HEK293 (cell line): ENCODE data around the gene ERVK3-1.

ENCODE experiments used
- CTCF ChIA-PET: fragments of 350-600 bp; formaldehyde crosslinking; extraction: SDS; loops from one replicate; lab custom pipeline; 2021; ENCODE audit warnings: antibody characterized with exemption; lab: Yijun Ruan, JAX
- POLR2A ChIA-PET: fragments of 300-600 bp; formaldehyde crosslinking; extraction: SDS; loops from one replicate; lab custom pipeline; 2020; ENCODE audit warnings: antibody characterized with exemption, inconsistent platforms; lab: Yijun Ruan, JAX
- H3K27ac ChIP-seq: fragments of 200-500 bp; sonication (Bioruptor generic); 2 replicates; pipeline ENCODE4 v1.5.1; 2014; ENCODE audit warnings: low read depth, low read length, control low read depth, inconsistent platforms; ENCODE audit errors: extremely low read depth
- H3K36me3 ChIP-seq, 2 experiments: fragments of 200-500 bp in 1 of 2; sonication (Bioruptor generic) in 1 of 2; 1 replicate in 1 of 2; 2 replicates in 1 of 2; pipeline ENCODE4 v1.5.1; 2014 to 2017; ENCODE audit warnings: inconsistent platforms in 2 of 2, low read length in 2 of 2; ENCODE audit not compliant: control insufficient read depth in 2 of 2, insufficient read depth in 1 of 2
- H3K4me1 ChIP-seq: fragments of 200-500 bp; sonication (Bioruptor generic); 2 replicates; pipeline ENCODE4 v1.5.1; 2014; ENCODE audit warnings: mild to moderate bottlenecking, low read length, inconsistent platforms; ENCODE audit not compliant: control insufficient read depth, insufficient read depth
- H3K4me3 ChIP-seq: 2 replicates; pipeline ENCODE4 v1.5.1; 2011; ENCODE audit warnings: low read depth, mild to moderate bottlenecking, control low read depth, low read length, moderate library complexity
- H3K9me3 ChIP-seq: fragments of 200-500 bp; sonication (Bioruptor generic); 2 replicates; pipeline ENCODE4 v1.5.1; 2014; ENCODE audit warnings: low read depth, low read length, inconsistent platforms; ENCODE audit not compliant: control insufficient read depth, insufficient read depth
- OSR2 ChIP-seq: fragments of 450-650 bp; formaldehyde crosslinking; IDR thresholded peaks from 2 replicates; pipeline ENCODE4 v1.5.1; 2016; ENCODE audit warnings: missing biosample characterization, missing genetic modification characterization
- PBX3 ChIP-seq: sonication (generic); formaldehyde crosslinking; IDR thresholded peaks from 2 replicates; pipeline ENCODE4 v1.8.1; 2022; ENCODE audit warnings: mild to moderate bottlenecking, moderate library complexity, missing genetic modification reagents
- ZBTB1 ChIP-seq: fragments of 450-650 bp; formaldehyde crosslinking; IDR thresholded peaks from 2 replicates; pipeline ENCODE4 v1.5.1; 2016; ENCODE audit warnings: missing biosample characterization, missing genetic modification characterization
- ZBTB21 ChIP-seq: fragments of 450-650 bp; formaldehyde crosslinking; IDR thresholded peaks from 2 replicates; pipeline ENCODE4 v1.5.1; 2017; ENCODE audit warnings: missing biosample characterization, missing genetic modification characterization
- ZBTB8A ChIP-seq: fragments of 450-650 bp; formaldehyde crosslinking; IDR thresholded peaks from 2 replicates; pipeline ENCODE4 v1.5.1; 2016; ENCODE audit warnings: missing biosample characterization, missing genetic modification characterization
- ZEB2 ChIP-seq: fragments of 450-650 bp; formaldehyde crosslinking; IDR thresholded peaks from 2 replicates; pipeline ENCODE4 v1.5.1; 2016; ENCODE audit warnings: missing biosample characterization, missing genetic modification characterization
- ZNF114 ChIP-seq: fragments of 450-650 bp; formaldehyde crosslinking; IDR thresholded peaks from 2 replicates; pipeline ENCODE4 v1.5.0; 2017; ENCODE audit warnings: missing biosample characterization, missing genetic modification characterization
- ZNF19 ChIP-seq: fragments of 450-650 bp; formaldehyde crosslinking; IDR thresholded peaks from 2 replicates; pipeline ENCODE4; 2016; ENCODE audit warnings: missing biosample characterization, missing genetic modification characterization, low read depth
- ZNF211 ChIP-seq: fragments of 450-650 bp; formaldehyde crosslinking; IDR thresholded peaks from 2 replicates; pipeline ENCODE4 v1.5.1; 2016; ENCODE audit warnings: low read depth, missing biosample characterization, missing genetic modification characterization
- ZNF214 ChIP-seq: fragments of 450-650 bp; formaldehyde crosslinking; IDR thresholded peaks from 2 replicates; pipeline ENCODE4 v1.5.1; 2017; ENCODE audit warnings: missing biosample characterization, mild to moderate bottlenecking, missing genetic modification characterization, borderline replicate concordance
- ZNF221 ChIP-seq: fragments of 450-650 bp; formaldehyde crosslinking; IDR thresholded peaks from 2 replicates; pipeline ENCODE4 v1.5.1; 2017; ENCODE audit warnings: missing biosample characterization, missing genetic modification characterization, borderline replicate concordance
- ZNF341 ChIP-seq: fragments of 450-650 bp; formaldehyde crosslinking; IDR thresholded peaks from 2 replicates; pipeline ENCODE4; 2016; ENCODE audit warnings: low read depth, missing biosample characterization, missing genetic modification characterization
- ZNF391 ChIP-seq: fragments of 450-650 bp; formaldehyde crosslinking; IDR thresholded peaks from 2 replicates; pipeline ENCODE4 v1.5.1; 2016; ENCODE audit warnings: low read depth, missing biosample characterization, missing genetic modification characterization, borderline replicate concordance
- ZNF398 ChIP-seq: fragments of 450-650 bp; formaldehyde crosslinking; IDR thresholded peaks from 2 replicates; pipeline ENCODE4 v1.5.1; 2017; ENCODE audit warnings: missing biosample characterization, missing genetic modification characterization
- ZNF426 ChIP-seq: fragments of 450-650 bp; formaldehyde crosslinking; IDR thresholded peaks from 2 replicates; pipeline ENCODE4 v1.5.1; 2017; ENCODE audit warnings: missing biosample characterization, missing genetic modification characterization, mild to moderate bottlenecking, inconsistent platforms, moderate library complexity
- ZNF544 ChIP-seq: fragments of 450-650 bp; formaldehyde crosslinking; IDR thresholded peaks from 2 replicates; pipeline ENCODE4 v1.5.0; 2017; ENCODE audit warnings: missing biosample characterization, missing genetic modification characterization
- ZNF585B ChIP-seq: fragments of 450-650 bp; formaldehyde crosslinking; IDR thresholded peaks from 2 replicates; pipeline ENCODE4 v1.5.1; 2016; ENCODE audit warnings: missing biosample characterization, missing genetic modification characterization
- ZNF645 ChIP-seq: fragments of 450-650 bp; formaldehyde crosslinking; IDR thresholded peaks from 2 replicates; pipeline ENCODE4; 2016; ENCODE audit warnings: missing biosample characterization, missing genetic modification characterization
- ZNF791 ChIP-seq: fragments of 450-650 bp; formaldehyde crosslinking; IDR thresholded peaks from 2 replicates; pipeline ENCODE4 v1.5.1; 2016; ENCODE audit warnings: missing biosample characterization, missing genetic modification characterization
- ZNF830 ChIP-seq: fragments of 450-650 bp; IDR thresholded peaks from 2 replicates; pipeline ENCODE4 v1.5.0; 2018; ENCODE audit warnings: missing biosample characterization, missing genetic modification characterization, low read depth, mild to moderate bottlenecking, moderate library complexity
- TF ChIP-seq, protein P1 (sequence below): fragments of 450-650 bp; IDR thresholded peaks from 2 replicates; pipeline ENCODE4 v1.5.1; 2018; ENCODE audit warnings: missing biosample characterization, missing genetic modification characterization
- TF ChIP-seq, protein P2 (sequence below): fragments of 450-650 bp; formaldehyde crosslinking; IDR thresholded peaks from 2 replicates; pipeline ENCODE4 v1.5.1; 2016; ENCODE audit warnings: missing biosample characterization, missing genetic modification characterization
- TF ChIP-seq, protein P3 (sequence below): fragments of 450-650 bp; formaldehyde crosslinking; IDR thresholded peaks from 2 replicates; pipeline ENCODE4 v1.5.1; 2016; ENCODE audit warnings: missing biosample characterization, missing genetic modification characterization

The ERVK3-1 gene

GRCh38 chr19:58351558-58351878, 46.3 kb downstream of the ERVK3-1 start (continued):
- TF ChIP-seq, protein P1, sequence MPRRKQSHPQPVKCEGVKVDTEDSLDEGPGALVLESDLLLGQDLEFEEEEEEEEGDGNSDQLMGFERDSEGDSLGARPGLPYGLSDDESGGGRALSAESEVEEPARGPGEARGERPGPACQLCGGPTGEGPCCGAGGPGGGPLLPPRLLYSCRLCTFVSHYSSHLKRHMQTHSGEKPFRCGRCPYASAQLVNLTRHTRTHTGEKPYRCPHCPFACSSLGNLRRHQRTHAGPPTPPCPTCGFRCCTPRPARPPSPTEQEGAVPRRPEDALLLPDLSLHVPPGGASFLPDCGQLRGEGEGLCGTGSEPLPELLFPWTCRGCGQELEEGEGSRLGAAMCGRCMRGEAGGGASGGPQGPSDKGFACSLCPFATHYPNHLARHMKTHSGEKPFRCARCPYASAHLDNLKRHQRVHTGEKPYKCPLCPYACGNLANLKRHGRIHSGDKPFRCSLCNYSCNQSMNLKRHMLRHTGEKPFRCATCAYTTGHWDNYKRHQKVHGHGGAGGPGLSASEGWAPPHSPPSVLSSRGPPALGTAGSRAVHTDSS = no peak
- TF ChIP-seq ZNF398 (tag by site-specific recombination) = no peak
- TF ChIP-seq ZNF391 (tag by site-specific recombination) = no peak
- TF ChIP-seq ZNF585B (tag by site-specific recombination) = no peak
- TF ChIP-seq ZNF214 (tag by site-specific recombination) = no peak
- TF ChIP-seq ZBTB1 (tag by site-specific recombination) = no peak
- no peak for TF ChIP-seq ZNF114 (tag by site-specific recombination)
- no peak for TF ChIP-seq ZNF221 (tag by site-specific recombination)

DNA sequence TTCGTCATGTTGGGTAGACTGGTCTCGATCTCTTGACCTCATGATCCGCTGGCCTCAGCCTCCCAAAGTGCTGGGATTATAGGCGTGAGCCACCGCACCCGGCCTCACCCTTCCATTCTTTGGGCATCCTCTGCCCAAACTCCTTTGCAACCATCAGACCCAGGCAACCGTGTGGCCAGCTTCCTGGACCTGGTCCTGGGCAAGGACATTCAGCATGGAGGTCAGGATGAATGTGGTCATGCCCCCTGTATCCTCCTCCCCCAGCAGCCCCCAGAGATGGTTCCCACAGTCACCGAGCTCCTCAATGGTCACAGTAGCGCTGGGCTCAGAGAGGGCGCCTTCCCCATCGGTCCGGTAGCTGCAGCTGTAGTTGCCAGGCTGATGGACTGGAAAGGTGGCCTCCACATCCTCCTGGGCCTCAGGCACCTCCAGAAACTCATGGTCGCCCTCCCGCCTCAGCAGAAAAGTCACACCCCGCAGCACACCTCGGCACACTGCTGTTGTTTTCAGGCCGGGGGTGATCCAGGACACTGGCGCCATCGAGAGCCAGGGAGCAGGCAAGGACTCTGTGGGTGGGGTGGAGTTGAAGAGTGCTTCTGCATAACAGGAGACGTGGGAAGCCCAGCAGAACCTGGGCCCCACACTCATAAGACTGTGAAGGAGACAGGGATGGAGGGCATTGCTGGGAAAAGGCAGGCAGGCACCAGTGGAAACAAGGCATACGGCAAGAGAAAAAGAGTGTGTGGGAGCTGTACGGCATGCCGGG, 47.0 kb downstream of the ERVK3-1 start:
- CTCF ChIA-PET = no interaction called here
- Histone ChIP-seq H3K36me3 (no peaks in the 10 kb centered on the region; a peak in 1 of 3 replicates), H3K27ac (no peak overlapping the region), H3K4me3 (no peak overlapping the region), H3K9me3 (no peaks in the 10 kb centered on the region), H3K4me1 (no peaks in the 10 kb centered on the region)
- POLR2A ChIA-PET = interaction anchor here (2.9 kb wide), 1 partner anchor 10 kb away, joined by 14 read pairs; the partner anchor contains the start of gene ZNF497
- TF ChIP-seq PBX3 (CRISPR knock-in tag) = 0 out of 2 replicates have a peak, but pooled peaks have one; percentile 29
- no peak for TF ChIP-seq OSR2 (tag by site-specific recombination)
- TF ChIP-seq ZNF341 (tag by site-specific recombination) = no peak
- TF ChIP-seq ZBTB8A (tag by site-specific recombination) = no peak

GRCh38 chr19:58352760-58353671, 47.8 kb downstream of the ERVK3-1 start, which contains the start of gene A1BG:
Gene A1BG, minus strand, starts transcription at chr19:58353492. Its CDS starts 55 bp downstream, at chr19:58353437.
- H3K4me1 ChIP-seq = no peaks in the 10 kb centered on the region
- ChIA-PET POLR2A (interaction anchor here (2.9 kb wide), 1 partner anchor 9 kb away, joined by 14 read pairs; the partner anchor contains the start of gene ZNF497), CTCF (no interaction called here)
- no peak within 1 kb of the TSS for H3K4me3 ChIP-seq
- no peak within 1 kb of the TSS for H3K27ac ChIP-seq
- H3K36me3 ChIP-seq = no peaks in the 10 kb centered on the region; a peak in 1 of 3 replicates
- H3K9me3 ChIP-seq = no peaks in the 10 kb centered on the region
- TF ChIP-seq, protein P2, sequence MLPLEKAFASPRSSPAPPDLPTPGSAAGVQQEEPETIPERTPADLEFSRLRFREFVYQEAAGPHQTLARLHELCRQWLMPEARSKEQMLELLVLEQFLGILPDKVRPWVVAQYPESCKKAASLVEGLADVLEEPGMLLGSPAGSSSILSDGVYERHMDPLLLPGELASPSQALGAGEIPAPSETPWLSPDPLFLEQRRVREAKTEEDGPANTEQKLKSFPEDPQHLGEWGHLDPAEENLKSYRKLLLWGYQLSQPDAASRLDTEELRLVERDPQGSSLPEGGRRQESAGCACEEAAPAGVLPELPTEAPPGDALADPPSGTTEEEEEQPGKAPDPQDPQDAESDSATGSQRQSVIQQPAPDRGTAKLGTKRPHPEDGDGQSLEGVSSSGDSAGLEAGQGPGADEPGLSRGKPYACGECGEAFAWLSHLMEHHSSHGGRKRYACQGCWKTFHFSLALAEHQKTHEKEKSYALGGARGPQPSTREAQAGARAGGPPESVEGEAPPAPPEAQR (tag by site-specific recombination) = no peak
- TF ChIP-seq ZNF19 (tag by site-specific recombination) = no peak
- no peak for TF ChIP-seq ZNF645 (tag by site-specific recombination)
- no peak for TF ChIP-seq ZNF544 (tag by site-specific recombination)
- TF ChIP-seq ZNF830 = no peak
- TF ChIP-seq ZBTB21 = no peak
- no peak for TF ChIP-seq ZEB2
- TF ChIP-seq ZNF211 (tag by site-specific recombination) = no peak
- TF ChIP-seq ZNF426 (tag by site-specific recombination) = no peak
- TF ChIP-seq ZNF791 (tag by site-specific recombination) = no peak
- TF ChIP-seq, protein P3, sequence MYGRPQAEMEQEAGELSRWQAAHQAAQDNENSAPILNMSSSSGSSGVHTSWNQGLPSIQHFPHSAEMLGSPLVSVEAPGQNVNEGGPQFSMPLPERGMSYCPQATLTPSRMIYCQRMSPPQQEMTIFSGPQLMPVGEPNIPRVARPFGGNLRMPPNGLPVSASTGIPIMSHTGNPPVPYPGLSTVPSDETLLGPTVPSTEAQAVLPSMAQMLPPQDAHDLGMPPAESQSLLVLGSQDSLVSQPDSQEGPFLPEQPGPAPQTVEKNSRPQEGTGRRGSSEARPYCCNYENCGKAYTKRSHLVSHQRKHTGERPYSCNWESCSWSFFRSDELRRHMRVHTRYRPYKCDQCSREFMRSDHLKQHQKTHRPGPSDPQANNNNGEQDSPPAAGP (tag by site-specific recombination) = no peak
